Measurements from ENCODE around the gene CLSTN1.

- TF ChIP-seq CTCF (IDR thresholded peaks at IDR 0.05; ENCODE audit: insufficient read depth, low read length, poor library complexity, severe bottlenecking), result no peak
- TF ChIP-seq EZH2phosphoT487 (conservative IDR thresholded peaks at IDR 0.05; ENCODE audit: low read length), result no peak
Observed at GRCh38 chr1:9680828-9681227, 142.9 kb downstream of the CLSTN1 start.
